LNCAP (cell line): ENCODE results near the gene TNRC6C.

Experiments used
- CTCF ChIP-seq: fragments of 450-650 bp; IDR thresholded peaks from 2 replicates; pipeline ENCODE4 v1.5.1; 2017; ENCODE audit warnings: mild to moderate bottlenecking

Gene TNRC6C

GRCh38 chr17:77961741-77962140, 3.2 kb downstream of the TNRC6C start:
- no peak for TF ChIP-seq CTCF

DNA sequence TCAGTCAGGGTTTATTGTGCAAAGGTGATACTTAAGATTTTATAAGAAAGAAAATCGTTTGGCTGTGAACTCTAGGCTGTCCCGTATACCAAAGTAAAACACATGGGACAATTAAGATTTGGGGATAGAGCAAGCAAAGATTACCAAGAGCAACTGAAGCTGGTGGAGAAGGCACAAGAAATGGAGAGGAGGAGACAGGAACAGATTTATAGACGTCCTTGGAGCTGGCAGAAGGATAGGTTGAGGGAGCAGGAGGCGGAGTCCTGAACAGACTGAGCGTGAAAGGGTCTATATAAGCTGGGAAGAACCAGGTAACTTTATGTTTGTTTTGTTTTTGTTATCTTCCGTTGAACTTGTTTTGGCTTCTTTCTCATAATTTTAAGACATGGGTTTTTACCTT, 3.8 kb downstream of the TNRC6C start:
- no peak for TF ChIP-seq CTCF

- TF ChIP-seq CTCF: no peak
Observed at GRCh38 chr17:77963441-77963840, 4.9 kb downstream of the TNRC6C start.

- TF ChIP-seq CTCF: no peak
Observed at GRCh38 chr17:77965352-77965751, 6.8 kb downstream of the TNRC6C start.

- no peak for TF ChIP-seq CTCF
Observed at GRCh38 chr17:77966476-77966875, 8.0 kb downstream of the TNRC6C start.

GRCh38 chr17:77968788-77969187, 10.3 kb downstream of the TNRC6C start:
- TF ChIP-seq CTCF: no peak

- no peak for TF ChIP-seq CTCF
Observed at GRCh38 chr17:77973953-77974352, 15.4 kb downstream of the TNRC6C start.

DNA sequence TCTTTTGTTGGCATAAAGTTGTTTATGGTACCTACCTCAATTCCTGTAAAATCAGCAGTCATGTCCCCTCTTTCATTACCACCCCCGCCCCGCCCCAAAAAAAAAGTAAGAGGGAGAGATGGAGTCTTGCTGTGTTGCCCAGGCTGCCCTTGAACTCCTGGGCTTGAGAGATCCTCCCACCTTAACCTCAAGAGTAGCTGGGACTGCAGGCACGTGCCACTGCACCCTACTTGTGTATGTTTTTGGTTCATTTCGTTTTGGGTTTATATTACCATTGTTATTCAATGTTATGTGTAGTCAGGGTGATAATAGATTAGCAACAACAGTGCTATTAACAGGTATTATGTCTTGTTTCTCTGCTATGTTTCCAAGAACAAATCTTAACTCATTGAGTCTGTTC, 15.9 kb downstream of the TNRC6C start:
- TF ChIP-seq CTCF: no peak
